HFFc6 (cell line): Measurements from ENCODE around the gene CRYBA1. TPM values are rescaled to one million over a fixed set of nuclear protein-coding genes. Genes with fewer than 3 reads are reported as not detected.

Source experiments
- DNase-seq: peaks from one replicate; pipeline ENCODE4 v3.0.0-alpha.2; 2018
- H3K27ac Mint-ChIP-seq: 2 replicates; pipeline ENCODE4 v1.8.0; 2020; ENCODE audit warnings: mild to moderate bottlenecking, mixed read lengths
- H3K27me3 Mint-ChIP-seq: 2 replicates; pipeline ENCODE4 v1.8.0; 2021; ENCODE audit warnings: mild to moderate bottlenecking, moderate library complexity, mixed read lengths; ENCODE audit not compliant: insufficient read depth
- H3K36me3 Mint-ChIP-seq: 2 replicates; pipeline ENCODE4 v1.8.0; 2021; ENCODE audit warnings: low read depth, mixed read lengths
- H3K4me1 Mint-ChIP-seq: 2 replicates; pipeline ENCODE4 v1.8.0; 2020; ENCODE audit warnings: low read depth, mixed read lengths
- H3K4me3 Mint-ChIP-seq: 2 replicates; pipeline ENCODE4 v1.8.0; 2020; ENCODE audit warnings: mild to moderate bottlenecking, moderate library complexity, mixed read lengths
- H3K9me3 Mint-ChIP-seq: 2 replicates; pipeline ENCODE4 v1.8.0; 2020; ENCODE audit warnings: mild to moderate bottlenecking, mixed read lengths
- total RNA-seq, 6 experiments: library from RNA; stranded (reverse); fragmentation: NEBNext Ultra II Directional; extraction: Animal tissue kit (Norgen Biotek cat#: 25700); gene quantifications; 2 replicates in 1 of 6; 3 replicates in 5 of 6; pipeline ENCODE4 v1.2.3, GENCODE V29; 2021
- TF ChIP-seq, protein P1 (sequence below): fragments of 200-600 bp; sonication (generic); IDR thresholded peaks from 2 replicates; pipeline ENCODE4 v1.5.0; 2021; ENCODE audit warnings: antibody characterized with exemption, mild to moderate bottlenecking

CRYBA1 gene
- total RNA-seq, 6 experiments from 2014 or later = 0.46 TPM; not detected in 5

DNA sequence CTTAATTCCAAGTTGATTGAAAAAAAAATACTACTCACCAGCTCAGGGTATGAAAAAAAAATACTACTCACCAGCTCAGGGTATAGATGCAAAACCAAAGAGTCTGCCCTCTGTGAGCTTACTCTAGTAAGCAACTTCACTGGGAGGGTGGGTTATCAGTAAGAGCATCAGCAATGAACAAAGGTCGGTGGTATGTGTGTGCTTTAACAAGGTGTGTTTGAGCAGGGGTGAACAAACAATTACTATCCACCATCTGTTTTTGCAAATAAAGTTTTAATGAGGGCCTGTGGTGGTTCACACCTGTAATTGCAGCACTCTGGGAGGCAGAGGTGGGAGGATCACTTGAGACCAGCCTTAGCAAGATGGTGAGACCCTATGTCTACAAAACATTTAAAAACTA is 27.3 kb downstream of the CRYBA1 start:
- DNase-seq = no peak
- peaks cover 36% of the 10 kb centered on the region for H3K36me3 Mint-ChIP-seq
- H3K27me3 Mint-ChIP-seq = peaks cover 2% of the 10 kb centered on the region; the same call in 1 of the 2 replicates
- no peak overlapping the region for H3K4me3 Mint-ChIP-seq
- no peak overlapping the region for H3K27ac Mint-ChIP-seq
- H3K4me1 Mint-ChIP-seq = peaks cover 34% of the 10 kb centered on the region
- TF ChIP-seq, protein P1, sequence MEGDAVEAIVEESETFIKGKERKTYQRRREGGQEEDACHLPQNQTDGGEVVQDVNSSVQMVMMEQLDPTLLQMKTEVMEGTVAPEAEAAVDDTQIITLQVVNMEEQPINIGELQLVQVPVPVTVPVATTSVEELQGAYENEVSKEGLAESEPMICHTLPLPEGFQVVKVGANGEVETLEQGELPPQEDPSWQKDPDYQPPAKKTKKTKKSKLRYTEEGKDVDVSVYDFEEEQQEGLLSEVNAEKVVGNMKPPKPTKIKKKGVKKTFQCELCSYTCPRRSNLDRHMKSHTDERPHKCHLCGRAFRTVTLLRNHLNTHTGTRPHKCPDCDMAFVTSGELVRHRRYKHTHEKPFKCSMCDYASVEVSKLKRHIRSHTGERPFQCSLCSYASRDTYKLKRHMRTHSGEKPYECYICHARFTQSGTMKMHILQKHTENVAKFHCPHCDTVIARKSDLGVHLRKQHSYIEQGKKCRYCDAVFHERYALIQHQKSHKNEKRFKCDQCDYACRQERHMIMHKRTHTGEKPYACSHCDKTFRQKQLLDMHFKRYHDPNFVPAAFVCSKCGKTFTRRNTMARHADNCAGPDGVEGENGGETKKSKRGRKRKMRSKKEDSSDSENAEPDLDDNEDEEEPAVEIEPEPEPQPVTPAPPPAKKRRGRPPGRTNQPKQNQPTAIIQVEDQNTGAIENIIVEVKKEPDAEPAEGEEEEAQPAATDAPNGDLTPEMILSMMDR = no peak
- H3K9me3 Mint-ChIP-seq = no peaks in the 10 kb centered on the region

GRCh38 chr17:29278692-29279091 is 32.0 kb downstream of the CRYBA1 start:
- peaks cover 2% of the 10 kb centered on the region; the same call in 1 of the 2 replicates for H3K27me3 Mint-ChIP-seq
- peaks cover 35% of the 10 kb centered on the region for H3K4me1 Mint-ChIP-seq
- no peak for DNase-seq
- no peaks in the 10 kb centered on the region for H3K9me3 Mint-ChIP-seq
- no peak overlapping the region for H3K4me3 Mint-ChIP-seq
- TF ChIP-seq, protein P1 = no peak
- H3K27ac Mint-ChIP-seq = no peak overlapping the region
- peaks cover 52% of the 10 kb centered on the region for H3K36me3 Mint-ChIP-seq

- H3K36me3 Mint-ChIP-seq = peaks cover 50% of the 10 kb centered on the region
- no peak overlapping the region; the same call in 1 of the 2 replicates for H3K27ac Mint-ChIP-seq
- TF ChIP-seq, protein P1 = no peak
- H3K4me3 Mint-ChIP-seq = peak overlapping the region; percentile 17; the same call in 1 of the 2 replicates
- H3K4me1 Mint-ChIP-seq = peaks cover 34% of the 10 kb centered on the region
- H3K9me3 Mint-ChIP-seq = no peaks in the 10 kb centered on the region
- no peak for DNase-seq
- H3K27me3 Mint-ChIP-seq = peaks cover 2% of the 10 kb centered on the region; the same call in 1 of the 2 replicates
Observed at GRCh38 chr17:29279397-29280070, 32.9 kb downstream of the CRYBA1 start.

GRCh38 chr17:29283496-29283895 is 36.8 kb downstream of the CRYBA1 start:
- no peak for DNase-seq
- peaks cover 42% of the 10 kb centered on the region for H3K4me1 Mint-ChIP-seq
- H3K27ac Mint-ChIP-seq = no peak overlapping the region; the same call in 1 of the 2 replicates
- no peaks in the 10 kb centered on the region for H3K27me3 Mint-ChIP-seq
- H3K4me3 Mint-ChIP-seq = peak overlapping the region; percentile 33
- TF ChIP-seq, protein P1 = peak; percentile 38; the same call in 1 of the 2 replicates
- H3K9me3 Mint-ChIP-seq = no peaks in the 10 kb centered on the region
- H3K36me3 Mint-ChIP-seq = peaks cover 53% of the 10 kb centered on the region

DNA sequence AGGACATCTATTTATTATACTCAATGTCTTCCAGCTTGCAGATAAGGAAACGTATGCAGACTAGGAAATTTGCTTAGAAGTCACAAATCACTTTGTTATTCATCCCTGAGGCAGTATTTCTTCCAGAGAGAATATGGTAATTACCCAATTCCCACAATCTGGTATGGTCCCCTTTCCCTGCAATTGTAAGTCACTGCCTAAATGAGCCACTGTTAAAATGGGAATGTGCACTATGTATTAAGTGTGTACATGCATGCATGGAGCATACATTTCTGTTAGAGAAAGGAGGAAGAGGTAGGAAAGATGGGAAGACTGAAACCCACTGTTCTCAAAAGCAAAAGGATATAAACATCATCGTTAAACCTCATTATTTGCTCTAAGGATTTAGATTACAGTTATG is 37.3 kb downstream of the CRYBA1 start:
- H3K27ac Mint-ChIP-seq = peak overlapping the region; percentile 16; the same call in 1 of the 2 replicates
- no peaks in the 10 kb centered on the region for H3K27me3 Mint-ChIP-seq
- TF ChIP-seq, protein P1 = no peak
- peaks cover 47% of the 10 kb centered on the region for H3K4me1 Mint-ChIP-seq
- peak overlapping the region; percentile 33 for H3K4me3 Mint-ChIP-seq
- no peaks in the 10 kb centered on the region for H3K9me3 Mint-ChIP-seq
- DNase-seq = no peak
- peaks cover 52% of the 10 kb centered on the region for H3K36me3 Mint-ChIP-seq
